Endometrial microvascular endothelial cells (primary cell): ENCODE measurements around the gene NUDT14. TPM values are rescaled to one million over a fixed set of nuclear protein-coding genes. Genes with fewer than 3 reads are reported as not detected.

Experiments
- in situ Hi-C: cut with HindIII; loops from 2 replicates; pipeline ENCODE4 v1.10.0; 2017; ENCODE audit warnings: low sequenced_read_pairs, low pct_unique_long_range_greater_than_20kb; ENCODE audit errors: inconsistent ontology term
- total RNA-seq: library from RNA; depleted of rRNA; stranded (reverse); fragments of >200 nt; gene quantifications from one replicate; pipeline ENCODE4 v1.2.3, GENCODE V29; 2015; ENCODE audit errors: inconsistent ontology term

NUDT14 gene
- total RNA-seq, 1 donor from 2014 or later: 29.8 TPM

DNA sequence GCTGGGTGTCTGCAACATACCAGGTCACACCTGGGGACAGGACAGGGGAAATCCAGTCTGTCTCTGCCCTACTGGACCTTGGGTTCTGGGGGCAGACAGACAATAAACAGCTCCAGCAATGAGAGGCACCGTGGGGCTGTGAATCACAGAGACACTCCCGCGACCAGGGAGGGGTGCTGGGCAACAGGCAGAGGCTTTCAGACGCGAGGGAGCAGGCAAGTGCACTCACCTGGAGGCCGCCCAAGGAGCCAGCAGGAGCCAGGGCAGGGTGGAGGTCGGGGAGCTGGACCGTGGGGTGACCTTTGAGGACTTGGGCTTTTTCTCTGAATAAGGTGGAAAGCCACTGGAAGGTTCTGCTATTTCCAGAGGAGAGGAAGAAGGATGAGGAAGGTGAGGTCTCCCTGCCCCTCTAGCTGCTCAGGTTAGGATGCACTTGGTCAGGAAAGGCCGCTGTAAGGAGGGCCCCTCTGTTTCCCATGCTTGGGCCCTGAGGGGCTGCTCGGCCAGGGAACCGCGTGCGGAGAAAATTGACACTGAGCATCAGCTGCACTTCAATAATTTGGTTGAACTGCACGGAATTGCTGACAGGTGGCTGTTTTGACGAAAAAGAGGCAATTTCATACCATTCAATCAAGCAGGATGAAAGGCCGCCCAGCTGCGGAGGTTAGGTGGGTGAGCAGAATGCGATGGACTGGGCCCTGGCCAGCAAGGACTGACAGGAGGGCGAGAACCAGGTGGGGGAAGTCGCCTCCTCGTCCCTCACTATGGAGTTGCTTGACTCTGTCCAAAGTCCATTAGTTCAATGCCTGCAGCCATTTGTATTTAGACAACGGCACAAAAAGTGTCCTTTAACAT lies 54.8 kb downstream of the NUDT14 start:
- in situ Hi-C loops: no loop called here

DNA sequence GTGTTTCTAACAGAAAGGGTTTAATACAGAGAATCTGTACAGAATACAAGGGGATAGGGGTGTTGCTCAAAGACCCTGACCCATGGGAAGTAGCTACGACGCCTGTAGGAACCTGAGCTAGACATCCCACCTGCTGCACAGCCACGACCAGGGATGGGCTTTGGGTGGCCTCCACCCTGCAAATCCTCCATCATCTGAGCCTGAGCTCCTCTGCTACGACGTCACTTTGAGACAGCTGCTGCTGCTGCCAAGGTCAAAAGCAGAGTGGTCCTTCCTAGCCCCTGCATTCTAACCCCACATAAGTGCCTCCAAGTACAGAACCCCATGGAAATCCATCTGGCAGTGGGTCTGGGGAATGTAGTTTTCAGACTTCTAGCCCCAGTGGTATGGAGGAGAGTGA lies 56.3 kb downstream of the NUDT14 start:
- in situ Hi-C loops: no loop called here

DNA sequence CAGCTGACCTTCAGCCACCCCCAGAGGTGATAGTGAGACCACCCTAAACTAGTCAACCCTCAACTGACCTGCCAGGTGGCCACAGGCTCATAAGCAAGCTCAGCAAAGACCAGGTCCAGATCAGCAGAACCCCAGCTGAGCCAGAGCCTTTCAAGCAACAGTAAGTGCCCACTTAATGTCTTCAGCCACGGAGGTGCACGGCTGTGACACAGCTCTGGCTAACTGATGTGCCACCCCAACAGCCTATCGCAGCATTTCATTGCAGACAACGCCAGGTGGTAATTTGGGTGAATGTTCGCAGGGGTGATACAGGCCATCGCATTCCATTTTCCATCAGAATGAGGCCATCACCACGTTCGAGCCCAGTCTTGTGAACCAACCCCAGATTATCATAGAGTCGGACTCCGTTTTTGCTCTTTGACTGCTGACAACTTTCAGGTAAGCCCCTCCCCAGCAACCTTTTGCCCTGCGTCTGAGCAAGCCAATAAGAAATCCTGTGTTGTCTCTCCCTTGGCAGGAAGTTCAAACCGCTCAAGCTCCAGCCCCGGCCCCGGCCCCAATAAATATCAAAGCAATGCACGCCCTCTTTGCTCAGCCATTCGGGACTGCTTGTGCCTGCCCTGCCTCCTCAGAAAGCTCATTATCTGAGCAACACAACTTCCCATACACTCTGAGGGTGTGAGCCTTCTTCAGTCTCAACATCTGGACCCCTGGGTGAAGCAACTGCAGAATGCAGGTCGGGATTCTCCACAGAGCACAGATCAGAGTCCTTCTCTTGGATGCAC lies 56.9 kb downstream of the NUDT14 start:
- in situ Hi-C loops: no loop called here

DNA sequence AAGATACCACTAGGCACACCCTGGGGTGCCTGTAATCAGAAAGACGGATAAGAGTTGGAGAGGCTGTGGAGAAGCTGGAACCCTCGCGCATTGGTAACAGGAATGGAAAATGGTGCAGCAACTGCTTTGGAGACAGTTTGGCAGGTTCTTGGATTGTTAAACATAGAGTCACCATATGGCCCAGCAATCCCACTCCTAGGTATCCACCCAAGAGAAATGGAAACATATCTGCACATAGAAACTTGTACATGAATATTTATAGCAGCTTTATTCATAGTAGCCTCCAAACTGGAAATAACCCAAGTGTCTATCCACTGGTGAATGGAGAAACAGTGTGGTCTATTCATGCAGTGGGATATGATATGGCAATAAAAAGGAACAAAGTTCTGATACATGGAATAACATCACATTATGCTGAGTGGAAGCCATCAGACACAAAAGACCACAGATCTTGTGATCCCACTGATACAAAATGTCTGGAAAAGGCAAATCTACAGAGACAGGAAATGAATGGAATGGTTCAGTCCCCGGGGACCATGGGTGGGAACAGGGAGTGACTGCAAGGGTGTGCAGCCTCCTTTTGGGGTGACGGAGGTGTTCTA lies 57.9 kb downstream of the NUDT14 start:
- in situ Hi-C loops: no loop called here

Other genes starting within 250 kb of the NUDT14 start
- gene AHNAK2, start 202.9 kb downstream of the NUDT14 start, total RNA-seq: 41.5 TPM
- gene CLBA1, start 195.5 kb downstream of the NUDT14 start, total RNA-seq: 5.0 TPM
- gene CDCA4, start 160.2 kb downstream of the NUDT14 start, total RNA-seq: 58.8 TPM
- not detected for gene GPR132, start 115.9 kb downstream of the NUDT14 start, total RNA-seq
- 15.2 TPM for gene JAG2, start 12.5 kb downstream of the NUDT14 start, total RNA-seq
- gene BTBD6, start 67.2 kb upstream of the NUDT14 start, total RNA-seq: 101 TPM
- gene BRF1, start 119.7 kb upstream of the NUDT14 start, total RNA-seq: 32.7 TPM
- 52.4 TPM for gene PACS2, start 133.4 kb upstream of the NUDT14 start, total RNA-seq
- gene TEX22, start 217.2 kb upstream of the NUDT14 start, total RNA-seq: not detected
- 54.6 TPM for gene MTA1, start 238.5 kb upstream of the NUDT14 start, total RNA-seq